Activated naive CD8-positive, alpha-beta T cell treated with anti-CD3 and anti-CD28 coated beads, Interleukin-2, amount 10 ng/mL, durations not matched to agents 7 days and 5 days (primary cell): ENCODE measurements around the gene ZNF571. TPM values are rescaled to one million over a fixed set of nuclear protein-coding genes. Genes with fewer than 3 reads are reported as not detected.

Experiments
- total RNA-seq, 2 experiments: library from RNA; stranded (reverse); gene quantifications; one replicate each; pipeline ENCODE4 v1.2.3, GENCODE V29; 2021

ZNF571 gene
- total RNA-seq, 2 experiments from 2014 or later, result 5.5 to 5.9 TPM

Other genes starting within 250 kb of the ZNF571 start
- gene ZNF527, start 223.7 kb downstream of the ZNF571 start, total RNA-seq, result 1 to 10 TPM; 8.7 to 9.0 TPM
- 10 to 100 TPM; 12.8 to 12.9 TPM for gene ZNF569, start 127.3 kb downstream of the ZNF571 start, total RNA-seq
- gene ZNF570, start 125.4 kb downstream of the ZNF571 start, total RNA-seq, result 1 to 10 TPM; 7.6 to 9.2 TPM
- 10 to 100 TPM; 10.6 to 11.1 TPM for gene ZNF793, start 87.9 kb downstream of the ZNF571 start, total RNA-seq
- gene ZNF540, start 84 bp upstream of the ZNF571 start, total RNA-seq, result 1 to 10 TPM; 7.7 to 8.2 TPM
- 10 to 100 TPM; 16.6 to 18.9 TPM for gene ZFP30, start 60.7 kb upstream of the ZNF571 start, total RNA-seq
- 10 to 100 TPM; 10.8 to 12.8 TPM for gene ZNF607, start 125.0 kb upstream of the ZNF571 start, total RNA-seq
- gene ZNF573, start 184.8 kb upstream of the ZNF571 start, total RNA-seq, result 10 to 100 TPM; 13.9 to 14.0 TPM